Right lobe of liver (tissue), 6 donors: Measurements from ENCODE around the gene ZNF33B. TPM values are rescaled to one million over a fixed set of nuclear protein-coding genes. Genes with fewer than 3 reads are reported as not detected.

Experiments
- ATAC-seq, 4 donors: fragments of 200-7000 bp; cut with Tn5 transposase; one replicate each; pipeline ENCODE4 v1.9.1; 2020; ENCODE audit warnings: mild to moderate bottlenecking in 4 of 4, moderate library complexity in 4 of 4
- DNase-seq, 3 donors: peaks; one replicate each; pipeline ENCODE4 v3.0.0-alpha.2; 2020
- H3K27ac ChIP-seq, 3 donors: fragments of 200-600 bp; one replicate each; pipeline ENCODE4 v1.8.0; 2022
- H3K27me3 ChIP-seq, 2 donors: fragments of 200-600 bp; one replicate each; pipeline ENCODE4 v1.8.0; 2022
- H3K36me3 ChIP-seq, 4 donors: fragments of 200-600 bp; sonication (generic) in 1 of 4; one replicate each; pipeline versions ENCODE4 v1.5.1 to v1.8.0; 2017 to 2022; ENCODE audit warnings: control low read depth in 1 of 4
- H3K4me1 ChIP-seq, 4 donors: fragments of 200-600 bp; sonication (generic) in 1 of 4; one replicate each; pipeline versions ENCODE4 v1.5.1 to v1.8.0; 2017 to 2022; ENCODE audit warnings: control low read depth in 1 of 4
- H3K4me3 ChIP-seq, 3 donors: fragments of 200-600 bp; one replicate each; pipeline ENCODE4 v1.8.0; 2022
- H3K9me3 ChIP-seq, 4 donors: fragments of 200-600 bp; sonication (generic) in 1 of 4; one replicate each; pipeline versions ENCODE4 v1.5.1 to v1.8.0; 2017 to 2022; ENCODE audit warnings: control low read depth in 1 of 4
- POLR2A ChIP-seq: fragments of 450-650 bp; IDR thresholded peaks from one replicate; pipeline ENCODE4 v1.6.1; 2017; ENCODE audit warnings: antibody characterized with exemption, mild to moderate bottlenecking
- WGBS: methylation state at CpG from one replicate; pipeline ENCODE4 v1.1.6; 2018; ENCODE audit warnings: low coverage, low lambda C conversion rate; ENCODE audit not compliant: insufficient coverage; ENCODE audit errors: missing lambda C conversion rate; 5-methylcytosine and 5-hydroxymethylcytosine counted together
- intact Hi-C, 2 donors: fragments of 100-400 bp; cut with DNase I; formaldehyde crosslinking; loops; one replicate each; pipeline versions ENCODE4 v1.11.2 to v1.14.1; 2022
- small RNA-seq, 2 experiments: library from RNA; depleted of rRNA; stranded (forward); fragments of <200 nt; gene quantifications; one replicate each; pipeline ENCODE3, GENCODE V24; 2016
- total RNA-seq, 6 experiments: library from RNA; depleted of rRNA in 2 of 6; stranded (reverse); fragments of >200 nt in 2 of 6; fragmentation: NEBNext Ultra II Directional in 3 of 6; extraction: Animal tissue kit (Norgen Biotek cat#: 25700) in 3 of 6; gene quantifications; one replicate each; pipeline versions ENCODE4 v1.1.0 to v1.2.4, GENCODE V29; 2016 to 2023
- TF ChIP-seq, protein P1 (sequence below), 4 donors: fragments of 200-600 bp in 3 of 4; fragments of 450-650 bp in 1 of 4; IDR thresholded peaks; one replicate each; pipeline versions ENCODE4 v1.5.1 to v1.8.0; 2016 to 2022; ENCODE audit warnings: antibody characterized with exemption in 4 of 4, mild to moderate bottlenecking in 2 of 4
- donor health status: DM: no; HTN: yes; CAD: no.
- donor health status: DM: no; HTN: no; CAD: no.
- donor health status: DM: no; HTN: no; CAD: no.
- donor health status: DM: no; HTN: yes; CAD: no.
- donor health status: DM: no; HTN: yes; CAD: no.

ZNF33B gene
- total RNA-seq, 6 experiments from 2014 or later, result 6.1 to 22.1 (median 13.2) TPM

DNA sequence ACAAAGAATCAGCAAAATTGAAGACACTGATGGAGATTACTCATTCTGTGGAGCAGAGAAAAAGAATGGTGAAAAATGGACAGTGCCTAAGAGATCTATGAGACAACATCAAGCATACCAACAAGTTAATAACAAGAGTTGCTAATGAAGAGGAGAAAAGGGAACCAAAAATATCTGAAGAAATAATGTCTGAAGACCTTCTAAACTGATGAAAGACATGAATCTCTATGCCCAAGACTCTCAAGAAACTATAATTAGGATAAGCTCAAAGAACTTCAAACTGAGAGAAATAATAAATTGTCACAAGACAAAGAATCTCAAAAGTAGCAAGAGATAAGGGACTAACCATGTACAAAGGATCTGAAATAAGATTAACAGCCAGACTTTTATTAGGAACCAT is 93.4 kb downstream of the ZNF33B start:
- H3K9me3 ChIP-seq, result peaks cover 0 to 4% (median 0%) of the 10 kb centered on the region in 4 donors
- H3K36me3 ChIP-seq, result peaks cover 0 to under 1% (median 0%) of the 10 kb centered on the region in 4 donors
- no peak for DNase-seq
- no peaks in the 10 kb centered on the region for H3K4me1 ChIP-seq
- no peak overlapping the region for H3K4me3 ChIP-seq
- no peaks in the 10 kb centered on the region for H3K27me3 ChIP-seq
- no peak overlapping the region for H3K27ac ChIP-seq
- intact Hi-C loops, result no loop called here
- ATAC-seq, result no peak
- TF ChIP-seq, protein P1, sequence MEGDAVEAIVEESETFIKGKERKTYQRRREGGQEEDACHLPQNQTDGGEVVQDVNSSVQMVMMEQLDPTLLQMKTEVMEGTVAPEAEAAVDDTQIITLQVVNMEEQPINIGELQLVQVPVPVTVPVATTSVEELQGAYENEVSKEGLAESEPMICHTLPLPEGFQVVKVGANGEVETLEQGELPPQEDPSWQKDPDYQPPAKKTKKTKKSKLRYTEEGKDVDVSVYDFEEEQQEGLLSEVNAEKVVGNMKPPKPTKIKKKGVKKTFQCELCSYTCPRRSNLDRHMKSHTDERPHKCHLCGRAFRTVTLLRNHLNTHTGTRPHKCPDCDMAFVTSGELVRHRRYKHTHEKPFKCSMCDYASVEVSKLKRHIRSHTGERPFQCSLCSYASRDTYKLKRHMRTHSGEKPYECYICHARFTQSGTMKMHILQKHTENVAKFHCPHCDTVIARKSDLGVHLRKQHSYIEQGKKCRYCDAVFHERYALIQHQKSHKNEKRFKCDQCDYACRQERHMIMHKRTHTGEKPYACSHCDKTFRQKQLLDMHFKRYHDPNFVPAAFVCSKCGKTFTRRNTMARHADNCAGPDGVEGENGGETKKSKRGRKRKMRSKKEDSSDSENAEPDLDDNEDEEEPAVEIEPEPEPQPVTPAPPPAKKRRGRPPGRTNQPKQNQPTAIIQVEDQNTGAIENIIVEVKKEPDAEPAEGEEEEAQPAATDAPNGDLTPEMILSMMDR (IDR thresholded peaks at IDR 0.05), result no peak
- TF ChIP-seq POLR2A, result no peak

DNA sequence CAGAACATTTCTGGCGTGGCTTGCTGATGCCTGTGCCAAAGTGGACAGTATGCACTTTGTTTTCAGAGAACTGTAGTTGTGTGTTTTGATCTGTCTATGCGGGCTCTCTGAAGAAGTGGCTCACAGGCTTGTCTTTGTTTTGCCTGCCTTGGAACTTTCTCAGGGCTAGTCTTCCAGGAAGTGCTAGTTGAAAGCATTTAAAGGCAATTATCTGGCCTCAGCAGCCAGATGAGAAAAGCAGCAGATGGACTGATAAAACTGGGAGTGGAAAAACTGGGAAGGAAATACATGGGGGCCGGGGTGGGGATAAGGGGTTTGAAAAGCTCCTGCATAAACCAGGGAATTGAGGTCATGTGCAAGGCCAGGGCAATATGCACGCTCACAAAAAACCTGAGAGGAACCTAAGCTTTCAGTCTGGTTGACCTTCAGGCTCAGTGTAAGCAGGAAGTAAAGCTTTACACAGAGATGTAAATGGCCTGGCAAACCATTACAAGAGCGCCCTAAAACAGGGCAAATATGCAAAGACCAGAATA is 94.5 kb downstream of the ZNF33B start:
- intact Hi-C loops, result no loop called here
- Histone ChIP-seq H3K27me3 (no peaks in the 10 kb centered on the region), H3K4me1 (no peaks in the 10 kb centered on the region), H3K9me3 (peaks cover 0 to 4% (median 0%) of the 10 kb centered on the region in 4 donors), H3K36me3 (peaks cover 0 to 8% (median 0%) of the 10 kb centered on the region in 4 donors), H3K27ac (no peak overlapping the region), H3K4me3 (no peak overlapping the region)
- no peak for ATAC-seq
- no peak for DNase-seq
- no peak for TF ChIP-seq POLR2A
- TF ChIP-seq, protein P1 (IDR thresholded peaks at IDR 0.05), result no peak
- WGBS, result 84% methylated on average over 5 of the region's 5 CpGs

Small RNA genes lying within 50 kb of the gene (small RNA-seq; reads per million reads assigned to genes)
- gene AL022345.1, result 0 reads per million in 2 experiments
- 0 reads per million in 2 experiments for gene AL022345.2
- gene AL022345.3, result 0 reads per million in 2 experiments
- gene FXYD6P1, result 0 reads per million in 2 experiments
- gene RNU6-1170P, result 0 reads per million in 2 experiments

Other genes starting within 250 kb of the ZNF33B start
- 1 to 10 TPM; 4.1 to 8.3 (median 5.8) TPM for gene BMS1, start 144.2 kb upstream of the ZNF33B start, total RNA-seq